T-helper 22 cell (primary cell): ENCODE measurements around the gene GAS7.

Experiments
- DNase-seq: peaks from one replicate; pipeline ENCODE4 v3.0.0-alpha.2; 2020; ENCODE audit warnings: low read depth

Gene GAS7

DNA sequence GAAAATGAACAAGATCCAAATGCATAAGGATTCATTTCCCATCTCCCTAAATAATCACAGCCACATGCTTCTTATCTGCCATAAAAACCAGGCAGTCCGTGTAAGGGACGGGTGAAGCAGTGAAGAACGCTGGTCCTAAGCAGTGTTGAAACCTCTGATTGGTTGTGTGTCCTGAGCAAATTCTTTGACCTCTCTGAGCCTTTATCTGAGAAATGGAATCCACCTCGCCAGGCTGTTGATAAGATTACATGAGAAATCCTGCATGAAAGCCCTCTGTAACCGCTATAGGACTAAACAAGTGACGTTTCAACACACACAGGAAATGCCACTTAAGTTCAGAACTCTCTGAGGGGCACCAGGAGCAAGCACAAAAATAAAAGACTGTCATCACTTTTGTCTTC lies 26.8 kb downstream of the GAS7 start:
- DNase-seq, result no peak

DNA sequence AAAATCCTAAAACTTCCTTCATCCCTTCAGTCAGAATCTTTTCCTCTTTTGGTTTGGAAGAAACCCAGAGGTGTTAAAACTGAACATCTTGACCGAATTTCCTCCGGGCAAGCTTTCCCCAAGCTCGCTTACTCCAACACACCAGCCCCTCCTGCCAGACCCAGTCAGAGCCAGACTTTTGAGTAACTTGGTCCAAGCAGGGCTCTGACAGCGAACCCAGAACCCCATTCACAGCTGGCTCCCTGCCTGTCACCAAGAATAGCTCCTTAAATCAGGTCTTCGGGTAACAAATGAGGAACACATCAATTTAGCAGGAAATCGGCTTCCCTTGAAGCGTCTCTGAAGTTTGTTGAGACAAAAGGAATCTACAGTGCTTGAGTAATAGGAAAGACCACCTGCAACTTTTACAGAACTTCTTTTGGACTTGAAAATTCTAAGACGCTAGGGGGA lies 27.3 kb downstream of the GAS7 start:
- no peak for DNase-seq

DNA sequence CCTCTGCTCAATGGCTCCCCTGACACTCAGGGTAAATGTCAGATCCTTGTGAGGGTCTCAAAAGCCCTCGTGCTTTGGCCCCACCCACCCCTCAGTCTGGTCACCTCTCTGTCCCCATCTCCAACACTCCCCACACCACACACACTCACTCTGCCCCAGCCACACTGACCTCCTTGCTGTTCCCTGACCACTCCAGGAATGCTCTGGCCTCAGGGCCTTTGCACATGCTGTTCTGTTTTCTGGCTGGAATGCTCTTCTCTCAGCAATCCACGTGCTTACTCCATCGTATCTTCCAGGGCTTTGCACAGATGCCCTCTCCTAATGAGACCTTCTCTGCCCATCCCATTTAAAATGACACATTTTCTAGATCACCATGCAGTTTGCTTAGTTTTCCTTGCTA lies 28.2 kb downstream of the GAS7 start:
- no peak for DNase-seq

DNA sequence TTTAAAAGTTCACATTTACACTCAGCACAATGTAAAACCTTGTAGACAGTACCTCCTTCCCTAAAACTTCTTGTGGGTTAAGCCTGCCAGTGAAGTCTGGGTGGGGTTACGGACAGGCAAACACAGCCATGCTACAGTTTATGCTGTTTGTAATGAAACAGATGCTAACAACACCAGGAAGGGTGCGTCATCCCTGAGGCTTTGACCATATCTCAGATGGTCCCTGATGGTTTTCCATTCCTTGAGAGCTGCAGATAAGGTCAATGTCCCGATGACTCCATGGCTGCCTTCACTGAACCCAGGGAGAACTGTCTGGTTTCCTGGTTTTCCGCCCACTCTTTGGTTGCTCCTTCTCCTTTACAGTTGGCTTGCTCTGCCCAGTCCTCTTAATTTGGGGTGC lies 29.1 kb downstream of the GAS7 start:
- DNase-seq, result no peak

DNA sequence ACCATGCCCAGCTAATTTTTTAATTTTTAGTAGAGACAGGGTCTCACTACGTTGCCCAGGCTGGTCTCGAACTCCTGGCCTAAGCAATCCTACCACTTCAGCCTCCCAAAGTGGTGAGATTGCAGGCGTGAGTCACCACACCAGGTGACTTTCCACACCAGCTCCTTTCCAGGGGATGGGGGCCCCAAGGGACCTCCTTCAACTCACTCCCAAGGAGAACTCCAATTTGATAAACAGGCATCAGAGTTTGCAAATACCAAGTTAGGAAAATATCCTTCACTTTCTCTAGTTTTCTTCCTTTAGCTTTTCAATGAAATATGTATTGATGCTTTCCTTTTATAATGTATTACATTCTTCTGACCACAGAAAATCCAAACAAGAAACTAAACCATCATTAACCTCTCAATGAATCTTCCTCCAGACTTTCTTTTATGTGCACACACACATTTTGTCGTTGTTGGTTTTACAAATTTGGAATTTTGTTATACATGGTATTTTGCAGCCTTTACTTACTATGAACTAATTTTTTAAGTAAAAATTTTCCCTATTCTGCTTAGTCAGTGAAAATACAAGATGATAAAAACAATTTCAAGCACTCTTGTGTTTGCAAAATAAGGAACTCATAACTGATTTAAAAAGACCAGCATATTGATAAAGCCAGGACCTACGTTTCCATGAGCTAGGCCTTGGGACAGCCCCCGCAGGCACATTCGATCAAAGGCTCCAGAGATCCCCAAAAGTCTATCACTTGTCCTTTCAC lies 32.0 kb downstream of the GAS7 start:
- DNase-seq, result no peak

DNA sequence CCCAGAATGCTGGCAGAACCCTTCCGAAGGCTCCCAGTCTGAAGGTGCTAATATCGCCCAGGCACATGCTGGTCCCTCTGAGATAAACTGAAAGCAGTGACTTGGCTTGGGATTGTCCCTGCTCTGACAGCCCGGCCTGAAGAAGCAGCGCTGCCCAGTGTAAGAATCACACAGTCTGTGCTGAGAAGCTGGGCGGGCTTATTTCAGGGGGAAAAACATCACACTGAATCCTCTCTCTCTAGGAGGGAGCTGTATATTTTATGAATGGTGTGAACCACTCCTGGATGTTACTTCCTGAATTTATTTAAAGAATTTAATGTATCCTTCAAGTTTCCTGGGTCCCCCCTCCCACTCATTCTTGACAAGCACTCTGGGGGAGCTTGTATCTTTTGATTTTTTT lies 36.3 kb downstream of the GAS7 start:
- DNase-seq, result no peak

GRCh38 chr17:10161386-10161785 lies 37.0 kb downstream of the GAS7 start:
- DNase-seq, result no peak

GRCh38 chr17:10156948-10157607 lies 41.3 kb downstream of the GAS7 start:
- DNase-seq, result no peak

GRCh38 chr17:10156599-10156947 lies 41.8 kb downstream of the GAS7 start:
- no peak for DNase-seq

GRCh38 chr17:10156077-10156435 lies 42.4 kb downstream of the GAS7 start:
- DNase-seq, result no peak

GRCh38 chr17:10155371-10156076 lies 42.9 kb downstream of the GAS7 start:
- no peak for DNase-seq

GRCh38 chr17:10151667-10152496 lies 46.5 kb downstream of the GAS7 start:
- DNase-seq, result no peak

GRCh38 chr17:10149573-10150399 lies 48.6 kb downstream of the GAS7 start:
- DNase-seq, result no peak

DNA sequence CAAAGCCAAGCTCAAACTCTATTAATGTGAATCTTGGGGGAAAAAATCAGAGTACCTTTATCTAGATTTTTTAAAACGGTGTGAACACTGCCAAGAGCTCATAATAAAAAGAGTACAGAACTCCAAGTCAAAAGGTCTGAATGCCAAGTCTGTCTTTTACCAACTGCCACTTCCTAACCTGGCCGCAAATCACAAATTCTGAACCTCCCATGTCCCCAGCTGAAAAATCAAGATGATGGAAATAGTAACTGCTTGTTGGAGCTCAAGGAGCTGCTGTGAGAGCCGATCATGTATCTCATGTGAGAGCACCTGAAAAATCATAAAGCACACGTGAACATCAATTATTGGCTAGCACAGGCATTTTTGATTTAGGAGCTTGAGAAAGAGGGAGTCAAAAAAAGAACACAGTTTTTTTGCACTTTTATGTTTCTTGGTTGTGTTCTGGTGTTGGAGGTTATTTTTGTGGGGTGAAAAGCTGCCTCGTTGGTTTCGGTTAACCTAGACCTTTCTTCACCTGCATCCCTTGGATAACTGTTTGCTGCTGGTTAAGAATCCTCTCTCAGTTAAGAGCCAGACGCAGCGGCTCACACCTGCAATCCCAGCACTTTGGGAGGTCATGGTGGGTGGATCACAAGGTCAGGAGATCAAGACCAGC lies 50.5 kb downstream of the GAS7 start:
- no peak for DNase-seq

- DNase-seq, result no peak
These were observed 51.4 kb downstream of the GAS7 start for GRCh38 chr17:10147040-10147439.

- DNase-seq, result no peak
These were observed 53.4 kb downstream of the GAS7 start for GRCh38 chr17:10144982-10145381.

GRCh38 chr17:10144456-10144855 lies 54.0 kb downstream of the GAS7 start:
- no peak for DNase-seq

- DNase-seq, result no peak
These were observed 57.0 kb downstream of the GAS7 start for GRCh38 chr17:10141436-10141835.

DNA sequence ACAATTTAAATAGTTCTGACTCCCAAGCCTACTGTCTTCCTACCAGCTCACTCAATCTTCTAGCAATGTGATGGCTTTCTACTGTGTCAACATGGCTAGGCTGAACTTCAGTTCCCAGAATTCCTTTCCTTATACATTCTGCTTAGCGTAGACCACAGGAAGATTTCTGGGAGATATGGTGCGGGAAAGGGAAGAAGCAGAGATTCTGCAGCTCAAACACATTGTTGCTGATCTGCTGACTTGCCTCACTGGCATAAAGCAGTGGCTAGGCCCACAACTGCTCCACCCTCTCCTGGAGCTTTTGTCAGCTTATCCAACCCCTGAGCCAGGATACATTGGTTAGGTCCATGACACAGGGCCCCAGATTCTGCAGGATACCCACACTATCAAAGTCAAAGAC lies 58.8 kb downstream of the GAS7 start:
- no peak for DNase-seq

DNA sequence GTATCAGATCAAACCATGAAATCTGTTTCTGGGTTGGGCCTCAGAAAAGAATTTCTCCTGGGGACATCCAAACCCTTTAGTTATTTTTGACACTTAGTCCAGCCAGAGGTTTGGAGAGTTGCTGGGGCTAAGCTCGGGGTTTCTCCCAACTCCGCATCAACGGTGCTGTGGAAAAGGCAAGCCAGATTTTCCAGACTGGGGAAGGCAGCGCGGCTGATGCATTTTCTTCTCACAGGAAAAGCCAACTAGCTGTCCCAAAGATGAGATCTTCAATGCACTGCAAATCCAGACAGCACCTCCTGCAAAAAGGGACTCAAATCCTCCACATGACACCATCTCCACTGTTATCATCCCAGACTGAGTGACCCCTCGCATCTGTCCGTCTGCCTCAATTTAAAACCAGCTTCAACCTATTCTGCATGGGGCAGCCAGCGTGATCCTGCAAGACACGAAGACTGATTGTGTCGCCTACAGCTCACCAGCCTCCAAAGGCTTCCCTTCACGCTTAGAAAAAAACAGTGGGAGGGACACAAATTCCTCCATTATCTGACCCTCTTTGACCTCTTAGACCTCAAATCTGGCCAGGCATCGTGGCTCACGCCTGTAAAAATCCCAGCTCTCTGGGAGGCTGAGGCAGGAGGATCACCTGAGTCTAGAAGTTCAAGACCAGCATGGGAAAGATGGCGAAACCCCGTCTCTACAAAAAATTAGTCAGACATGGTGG lies 62.0 kb downstream of the GAS7 start:
- DNase-seq, result no peak
